Measurements from ENCODE around the gene ZMYND8. TPM values are rescaled to one million over a fixed set of nuclear protein-coding genes. Genes with fewer than 3 reads are reported as not detected.
"Not testable (repeated sequence)": the region's sequence is repeated elsewhere in the genome, so short reads cannot be mapped to it uniquely, and the experiment has no call there.

Gene ZMYND8
- polyA plus RNA-seq, 1 donor = 18.6 TPM

DNA sequence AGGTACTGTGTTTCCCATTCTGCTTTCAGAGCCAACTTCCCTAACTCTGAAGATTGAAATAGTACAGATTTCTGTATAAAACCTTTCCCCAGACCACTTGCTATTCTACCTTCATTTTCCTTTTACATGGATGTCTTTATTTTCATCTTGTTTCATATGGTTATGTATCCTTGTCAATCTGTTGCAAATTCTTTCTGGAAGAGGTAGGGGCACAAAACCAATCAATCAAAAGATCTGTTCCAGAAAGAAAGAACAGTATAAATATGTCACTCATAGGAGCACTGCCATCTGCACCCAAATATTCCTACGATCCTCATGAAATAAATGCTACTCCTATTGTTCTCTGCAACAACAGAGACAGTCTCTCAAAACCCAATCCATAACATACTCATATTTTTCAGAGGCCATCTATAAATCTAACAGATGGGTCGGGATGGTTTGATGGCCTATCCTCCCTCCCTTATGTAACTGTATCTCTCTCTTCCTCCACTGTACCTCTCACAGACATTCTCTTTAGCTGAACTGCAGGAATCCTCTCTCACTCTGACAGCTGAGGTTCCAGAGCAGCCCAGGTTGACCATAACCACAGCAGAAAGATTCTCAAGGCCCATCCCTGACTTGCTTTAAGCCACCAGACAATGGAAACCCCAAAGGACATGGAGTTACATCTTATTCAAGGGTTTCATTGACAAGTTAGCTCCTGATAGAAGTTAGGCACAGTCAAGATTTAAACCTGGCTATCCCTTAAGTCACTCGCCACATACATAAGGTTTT lies 112.8 kb downstream of the ZMYND8 start:
- DNase-seq = no peak

DNA sequence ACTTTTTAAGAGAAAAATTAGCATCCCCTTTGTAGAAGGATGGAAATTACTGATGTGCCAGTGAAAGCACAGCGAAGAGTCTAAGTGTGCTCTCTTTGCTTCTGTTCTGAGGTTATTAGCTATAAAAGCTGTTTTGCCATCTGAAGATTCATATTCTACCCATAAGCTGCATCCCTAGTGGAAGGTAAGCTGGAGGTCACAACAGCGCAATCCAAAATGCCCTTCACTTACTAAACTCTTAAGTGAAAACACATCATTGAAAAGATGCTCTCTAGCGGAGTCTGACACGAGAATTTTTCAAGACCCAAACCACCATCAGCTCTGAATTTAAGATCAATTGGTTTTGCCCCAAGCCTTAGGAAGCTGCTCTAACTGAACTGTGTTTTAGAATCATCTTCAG lies 113.5 kb downstream of the ZMYND8 start:
- no peak for DNase-seq

DNA sequence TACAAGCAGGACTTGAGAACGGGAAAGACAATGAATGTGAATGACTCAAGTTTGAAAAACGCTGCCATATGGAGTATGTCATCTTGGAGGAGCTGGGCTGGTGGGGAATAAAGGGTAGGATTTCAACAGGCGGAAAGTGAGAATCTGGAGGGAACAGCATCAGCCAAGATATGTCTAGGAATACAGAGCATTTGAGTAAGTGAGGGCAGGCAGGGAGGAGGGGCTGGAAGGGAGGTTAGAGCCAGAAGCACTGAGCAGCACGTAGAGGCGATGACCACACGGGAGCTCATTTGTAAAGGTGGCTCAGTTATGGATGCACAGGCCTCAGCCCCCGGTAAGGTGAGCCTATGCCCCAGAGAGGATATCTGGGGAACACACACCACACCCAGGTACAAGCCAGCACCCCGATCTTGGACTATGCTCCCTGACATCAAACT lies 115.1 kb downstream of the ZMYND8 start:
- DNase-seq = peak; percentile 66

DNA sequence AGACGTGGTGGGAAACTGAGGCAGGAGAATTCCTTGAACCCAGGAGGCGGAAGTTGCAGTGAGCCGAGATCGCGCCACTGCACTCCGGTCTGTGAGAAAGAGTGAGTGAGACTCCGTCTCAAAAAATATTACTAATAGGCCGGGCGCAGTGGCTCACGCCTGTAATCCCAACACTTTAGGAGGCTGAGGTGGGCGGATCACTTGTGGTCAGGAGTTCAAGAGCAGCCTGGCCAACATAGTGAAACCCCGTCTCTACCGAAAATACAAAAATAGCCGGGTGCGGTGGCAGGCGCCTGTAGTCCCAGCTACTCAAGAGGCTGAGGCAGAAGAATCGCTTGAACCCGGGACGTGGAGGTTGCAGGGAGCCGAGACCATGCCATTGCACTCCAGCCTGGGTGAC lies 116.4 kb downstream of the ZMYND8 start:
- DNase-seq = not testable (repeated sequence)

DNA sequence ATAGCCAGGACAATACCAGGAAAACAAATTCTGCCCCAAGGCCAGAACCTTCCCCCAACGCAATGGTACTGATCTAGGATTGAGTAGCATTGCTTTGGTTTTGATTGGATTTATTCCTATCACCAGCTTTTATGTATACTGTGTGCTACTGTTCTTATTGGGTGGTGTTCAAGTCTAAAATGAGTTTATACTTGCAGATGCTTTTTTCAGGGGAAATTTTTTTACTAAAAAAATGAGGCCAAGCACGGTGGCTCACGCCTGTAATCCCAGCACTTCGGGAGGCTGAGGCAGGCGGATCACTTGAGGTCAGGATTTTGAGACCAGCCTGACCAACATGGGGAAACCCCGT lies 116.8 kb downstream of the ZMYND8 start:
- DNase-seq = no peak

DNA sequence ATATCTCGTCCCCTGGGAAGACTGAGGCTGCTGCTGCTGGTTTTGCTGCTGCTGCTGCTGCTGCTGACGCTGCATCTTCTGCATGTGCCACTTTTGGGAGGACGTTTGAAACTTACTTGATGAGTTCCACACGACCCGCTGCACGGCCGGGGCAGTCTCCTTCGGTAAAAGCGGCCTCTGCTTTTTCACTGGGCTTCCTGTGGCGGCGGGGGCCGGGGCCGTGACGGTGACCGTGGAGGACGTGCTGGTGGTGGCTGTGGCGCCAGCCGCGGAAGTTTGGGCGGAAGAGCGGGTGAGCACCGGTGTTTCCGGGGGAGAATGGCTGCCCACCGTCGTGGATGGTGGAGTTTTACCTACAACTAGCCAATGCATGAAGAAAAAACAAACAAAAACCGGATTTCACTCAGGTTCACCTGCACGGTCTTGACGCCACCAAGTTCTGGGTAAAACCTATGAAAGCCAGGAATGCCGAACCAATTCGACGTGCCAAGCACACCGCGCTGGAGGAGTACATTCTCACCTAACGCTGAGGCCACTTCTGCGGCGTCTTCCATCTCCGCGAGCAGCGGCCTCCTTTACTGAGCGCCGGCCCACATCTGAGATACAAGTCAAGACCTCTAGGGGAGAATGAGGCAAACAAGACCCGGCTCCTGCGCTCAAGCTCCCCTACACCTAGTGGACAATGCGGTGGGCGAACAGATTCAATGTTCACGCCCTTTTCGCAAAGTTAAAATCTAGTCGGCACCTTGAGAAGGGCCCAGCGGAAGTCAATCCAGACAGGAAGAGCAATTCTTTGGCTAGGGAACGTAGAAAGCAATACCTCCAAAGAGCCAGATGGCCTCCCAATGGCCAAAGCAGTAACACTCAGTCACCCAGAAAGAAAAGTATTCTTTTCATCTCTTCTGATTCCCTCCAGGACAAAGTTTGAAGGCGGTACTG lies 117.5 kb downstream of the ZMYND8 start:
- no peak for DNase-seq

DNA sequence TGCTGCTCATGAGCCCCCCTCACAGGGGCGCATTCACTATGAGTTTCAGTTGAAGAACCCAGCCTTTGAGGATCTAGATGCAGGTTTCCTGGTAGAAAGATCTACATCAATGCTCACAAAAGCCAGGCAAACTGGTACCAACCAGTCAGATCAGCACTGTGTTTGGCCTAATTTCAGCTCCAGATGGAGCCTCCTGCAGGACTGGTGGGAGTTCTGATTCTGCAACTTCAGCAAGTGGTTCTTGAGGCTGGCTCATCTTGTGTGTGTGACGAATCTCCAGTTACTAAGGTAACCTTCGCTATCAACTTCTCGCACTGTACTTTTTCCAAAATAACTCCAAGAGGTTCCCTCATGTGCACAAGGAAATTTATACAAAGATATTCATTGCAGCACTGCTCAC lies 118.8 kb downstream of the ZMYND8 start:
- no peak for DNase-seq

DNA sequence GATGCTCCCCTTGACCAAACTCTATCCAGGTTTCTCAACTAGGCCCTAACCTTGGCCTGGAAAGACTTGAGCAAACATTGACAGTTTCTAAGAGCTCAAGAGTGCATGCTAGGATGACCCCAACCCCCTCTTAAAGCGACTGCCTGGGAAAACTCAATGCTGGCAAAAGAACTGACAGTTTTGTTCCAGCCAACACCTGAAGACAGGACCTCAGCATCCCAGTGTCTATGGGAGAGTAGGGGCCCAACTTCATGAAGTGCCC lies 119.9 kb downstream of the ZMYND8 start:
- no peak for DNase-seq

DNA sequence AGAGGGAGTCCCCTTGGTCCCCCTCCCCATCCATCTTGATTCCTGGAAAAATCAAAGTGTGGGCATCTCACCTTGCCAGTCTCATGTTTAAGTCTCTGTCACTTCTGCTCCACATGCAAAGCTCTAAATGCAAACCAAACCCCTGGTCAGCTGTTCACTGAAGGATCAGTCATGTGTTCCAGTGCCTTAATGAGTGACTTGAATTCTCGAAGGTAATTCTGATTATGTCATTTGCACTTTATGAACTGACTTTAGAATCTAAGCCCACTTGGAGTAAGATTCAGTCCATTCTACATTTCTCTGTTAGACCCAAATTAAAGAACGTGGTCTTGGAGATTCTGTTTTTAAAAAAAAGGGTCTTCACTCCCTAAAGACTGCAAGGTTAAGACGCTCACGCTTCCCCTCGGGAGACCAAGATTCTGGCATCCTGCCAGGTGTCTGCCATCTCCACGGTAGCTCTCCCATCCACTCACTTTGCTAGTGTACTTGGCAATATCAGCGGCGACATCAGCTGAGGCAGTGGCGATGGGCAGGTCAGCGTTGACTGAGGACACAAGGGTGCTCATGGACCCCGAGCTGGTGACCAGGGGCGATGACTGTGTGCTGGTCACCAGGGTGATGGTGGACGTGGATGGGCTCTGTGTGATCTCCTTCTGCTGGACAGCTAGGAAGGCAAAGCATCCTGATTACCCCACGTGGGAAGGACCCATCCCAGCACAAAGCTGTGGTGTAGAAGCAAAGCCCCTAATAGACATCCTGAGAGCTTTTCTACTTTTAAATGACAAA lies 120.5 kb downstream of the ZMYND8 start:
- DNase-seq = no peak

DNA sequence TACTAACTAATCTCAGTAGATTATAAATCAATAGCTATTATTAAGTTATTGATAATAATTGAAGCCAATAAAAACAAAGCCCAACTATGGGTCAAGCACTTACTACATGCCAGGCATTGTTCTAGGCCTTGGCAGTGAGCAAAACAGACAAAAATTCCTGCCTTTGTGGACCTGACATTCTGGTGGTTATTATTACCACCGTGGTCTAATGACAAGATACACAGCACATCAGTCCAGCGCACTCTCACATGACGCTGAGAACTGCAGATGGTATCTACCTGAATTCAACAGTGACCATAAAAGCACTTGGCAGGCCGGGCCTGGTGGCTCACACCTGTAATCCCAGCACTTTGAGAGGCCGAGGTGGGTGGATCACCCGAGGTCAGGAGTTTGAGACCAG lies 121.4 kb downstream of the ZMYND8 start:
- no peak for DNase-seq

DNA sequence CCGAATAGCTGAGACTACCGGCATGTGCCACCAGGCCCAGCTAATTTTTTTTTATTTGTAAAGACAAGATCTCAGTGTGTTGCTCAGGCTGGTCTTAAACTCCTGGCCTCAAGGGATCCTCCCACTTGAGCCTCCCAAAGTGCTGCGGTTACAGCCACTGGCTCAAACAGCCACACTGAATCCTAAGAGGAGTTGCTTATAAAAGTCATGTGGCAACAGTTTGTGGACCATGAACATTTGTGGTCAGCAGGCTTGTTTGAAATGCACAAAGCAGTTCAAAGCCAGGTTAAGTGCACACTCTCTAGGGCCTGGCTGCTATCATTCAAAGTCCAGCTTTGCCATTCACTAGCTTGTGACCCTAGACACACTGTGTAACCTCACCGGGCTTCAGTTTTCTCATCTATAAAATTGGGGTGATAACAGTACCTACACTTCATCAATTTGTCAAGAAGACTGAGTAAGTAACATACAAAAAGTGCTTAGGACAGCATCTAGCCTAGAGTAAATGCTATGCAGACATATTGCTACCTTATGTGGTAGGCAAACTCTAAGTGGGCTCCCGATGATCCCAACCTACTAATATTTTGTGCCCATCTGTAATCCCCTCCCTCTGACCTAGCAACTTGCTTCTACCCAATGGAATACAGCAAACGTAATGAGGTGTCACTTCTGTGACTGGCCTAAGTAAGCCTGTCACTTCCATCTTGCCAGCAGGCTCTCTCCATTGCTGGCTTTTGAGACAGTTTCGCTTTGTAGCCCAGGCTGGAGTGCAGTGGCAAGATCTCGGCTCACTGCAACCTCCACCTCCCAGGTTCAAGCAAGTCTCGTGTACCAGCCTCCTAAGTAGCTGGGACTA lies 122.9 kb downstream of the ZMYND8 start:
- no peak for DNase-seq

DNA sequence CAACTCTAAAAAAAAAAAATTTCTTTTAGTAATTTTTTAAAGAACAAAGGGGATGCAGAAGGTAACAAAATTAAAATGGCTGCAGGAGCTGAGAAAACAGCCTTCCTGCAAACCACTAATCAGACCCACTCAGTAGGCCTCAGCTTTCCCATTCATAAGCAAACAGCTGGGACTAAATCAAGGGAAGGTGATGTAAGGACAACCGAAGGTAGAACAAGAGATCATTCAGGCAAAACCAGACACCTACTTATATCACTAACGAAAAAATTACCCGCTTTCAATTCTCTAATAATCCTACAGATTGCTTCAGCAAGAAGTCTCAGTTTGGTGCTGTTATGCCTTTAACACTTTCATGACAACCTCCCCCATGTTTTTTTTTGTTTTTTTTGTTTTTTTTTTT lies 124.0 kb downstream of the ZMYND8 start:
- DNase-seq = no peak

DNA sequence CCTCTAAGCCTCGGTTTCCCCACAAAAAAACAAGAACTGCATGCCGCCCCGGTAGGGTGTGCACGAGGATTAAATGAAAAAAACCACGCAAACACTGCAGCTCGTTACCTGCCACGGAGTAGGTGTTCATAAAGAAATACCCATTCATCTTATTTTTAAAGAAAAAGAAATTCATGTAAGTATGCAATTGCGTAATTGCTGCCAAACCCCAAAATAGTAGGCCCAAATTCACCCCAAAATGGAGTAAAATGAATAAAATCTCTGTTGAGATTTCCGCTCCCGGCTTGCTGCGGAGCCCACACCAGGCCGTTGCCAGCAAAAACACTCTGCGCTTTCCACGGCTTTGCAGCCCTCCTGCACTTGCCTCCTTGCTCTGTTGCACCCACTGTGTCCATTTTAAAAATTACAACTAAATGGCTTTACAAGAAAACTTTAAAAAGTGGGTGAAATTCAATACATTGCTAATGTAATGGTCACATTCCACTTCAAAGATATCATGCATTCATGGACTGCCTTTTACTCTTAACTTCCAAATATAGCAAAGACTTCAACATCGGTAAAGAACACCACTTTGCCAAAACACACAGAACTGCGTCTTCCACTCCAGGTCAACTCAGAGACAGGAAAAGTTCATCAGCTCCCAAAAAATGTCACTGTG lies 125.0 kb downstream of the ZMYND8 start:
- DNase-seq = no peak

DNA sequence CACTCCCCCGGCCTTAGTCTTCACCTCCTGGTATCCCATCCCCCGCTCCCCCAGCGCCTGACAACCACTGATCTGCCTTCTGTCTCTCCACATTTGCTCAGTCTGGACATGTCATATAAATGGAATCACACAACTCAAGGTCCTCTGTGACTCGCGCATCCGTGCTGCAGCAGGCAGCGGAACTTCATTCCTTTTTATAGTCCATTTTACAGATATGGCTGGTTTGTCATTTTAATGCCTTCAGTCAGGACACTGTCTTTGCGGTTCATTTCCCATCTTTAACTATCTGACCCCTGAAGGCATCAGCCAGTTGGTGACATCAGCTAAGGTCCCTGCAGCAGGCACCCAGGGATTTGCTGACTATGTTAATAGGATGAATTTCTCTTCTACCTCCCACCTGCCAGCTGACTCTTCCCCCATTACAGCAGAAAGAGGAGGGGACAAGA lies 125.7 kb downstream of the ZMYND8 start:
- no peak for DNase-seq

DNA sequence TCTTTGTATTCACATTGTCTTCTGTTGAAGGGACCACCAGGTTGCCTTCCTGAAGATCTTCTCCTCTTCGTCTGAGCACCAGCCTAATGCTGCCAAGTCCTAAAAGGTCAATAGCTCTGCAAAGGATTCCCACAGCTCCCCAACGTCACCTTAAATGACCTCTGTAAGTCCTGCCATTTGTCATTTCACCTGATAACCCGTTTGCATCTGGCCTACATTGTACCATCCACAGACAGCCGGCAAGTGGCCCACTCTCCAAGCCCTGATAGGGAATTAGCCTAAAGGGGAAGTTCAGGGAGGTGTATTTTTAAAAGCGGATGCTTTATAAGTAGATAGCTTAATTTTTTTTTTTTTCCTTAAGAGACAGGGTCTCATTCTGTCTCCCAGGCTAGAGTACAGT lies 127.8 kb downstream of the ZMYND8 start:
- no peak for DNase-seq

DNA sequence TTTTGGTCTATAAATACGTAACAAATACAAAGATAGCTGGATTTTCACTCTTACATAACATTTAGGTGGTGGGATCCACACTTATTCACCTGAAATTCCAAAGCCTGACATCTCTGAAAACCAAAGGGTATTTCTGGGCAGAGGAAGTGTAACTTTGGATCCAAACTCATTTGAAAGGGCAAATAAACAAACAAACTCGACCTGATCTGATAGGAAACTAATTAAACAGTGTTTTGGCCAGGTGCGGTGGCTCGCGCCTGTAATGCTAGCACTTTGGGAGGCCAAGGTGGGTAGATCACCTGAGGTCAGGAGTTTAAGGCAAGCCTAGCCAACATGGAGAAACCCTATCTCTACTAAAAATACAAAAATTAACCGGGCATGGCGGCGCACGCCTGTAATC lies 128.9 kb downstream of the ZMYND8 start:
- DNase-seq = no peak

DNA sequence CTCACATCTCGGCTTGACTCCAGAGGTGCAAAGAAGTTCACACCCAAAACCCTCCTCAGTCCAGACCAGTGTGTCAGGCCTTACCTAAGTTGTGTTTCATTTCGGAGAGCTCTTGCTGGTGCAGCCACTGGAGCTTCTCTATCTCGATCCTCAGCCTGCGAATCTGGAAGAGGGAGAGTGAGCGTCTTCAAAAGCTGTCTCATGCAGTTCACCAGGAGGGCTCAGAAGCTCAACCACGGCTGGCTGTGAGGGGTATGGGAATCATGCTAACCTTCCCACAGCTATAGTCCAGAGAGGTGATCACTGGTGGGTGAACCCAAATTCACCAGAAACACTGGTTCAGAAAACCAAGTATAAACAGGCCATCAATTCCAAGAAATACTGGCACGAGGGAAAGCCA lies 129.4 kb downstream of the ZMYND8 start:
- DNase-seq = no peak

DNA sequence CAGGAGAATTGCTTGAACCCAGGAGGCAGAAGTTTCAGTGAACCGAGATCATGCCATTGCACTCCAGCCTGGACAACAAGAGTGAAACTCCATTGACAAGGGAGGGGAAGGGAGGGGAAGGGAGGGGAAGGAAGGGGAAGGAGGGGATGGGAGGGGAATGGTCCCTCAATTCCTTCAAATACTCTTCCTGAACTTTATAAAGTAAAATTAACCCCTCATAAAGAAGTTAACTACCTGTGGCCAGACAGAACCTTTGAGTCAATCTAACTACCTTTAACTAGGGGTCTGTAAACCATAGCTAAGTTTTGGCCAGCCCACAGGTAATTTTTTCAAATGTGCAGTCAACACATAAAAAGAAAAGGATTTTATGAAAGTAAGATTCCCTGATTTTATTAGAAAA lies 131.0 kb downstream of the ZMYND8 start:
- no peak for DNase-seq

DNA sequence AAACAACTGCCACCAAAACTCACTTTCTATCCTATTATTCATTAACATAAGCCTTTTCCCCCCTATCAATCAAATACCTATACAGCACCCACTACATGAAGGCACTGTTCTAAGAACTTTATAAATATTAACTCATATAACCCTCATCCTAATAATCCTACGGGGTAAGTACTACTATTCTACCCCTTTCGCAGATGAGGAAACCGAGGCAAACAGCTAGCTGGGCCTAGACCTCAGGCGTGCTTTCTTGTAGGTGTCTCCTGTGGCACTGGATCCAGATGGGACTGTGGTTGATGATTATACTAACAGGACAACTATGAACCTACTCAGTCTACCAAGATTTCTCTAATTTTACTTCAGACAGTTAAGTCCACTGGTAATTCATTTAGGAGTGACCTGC lies 131.6 kb downstream of the ZMYND8 start:
- DNase-seq = no peak

DNA sequence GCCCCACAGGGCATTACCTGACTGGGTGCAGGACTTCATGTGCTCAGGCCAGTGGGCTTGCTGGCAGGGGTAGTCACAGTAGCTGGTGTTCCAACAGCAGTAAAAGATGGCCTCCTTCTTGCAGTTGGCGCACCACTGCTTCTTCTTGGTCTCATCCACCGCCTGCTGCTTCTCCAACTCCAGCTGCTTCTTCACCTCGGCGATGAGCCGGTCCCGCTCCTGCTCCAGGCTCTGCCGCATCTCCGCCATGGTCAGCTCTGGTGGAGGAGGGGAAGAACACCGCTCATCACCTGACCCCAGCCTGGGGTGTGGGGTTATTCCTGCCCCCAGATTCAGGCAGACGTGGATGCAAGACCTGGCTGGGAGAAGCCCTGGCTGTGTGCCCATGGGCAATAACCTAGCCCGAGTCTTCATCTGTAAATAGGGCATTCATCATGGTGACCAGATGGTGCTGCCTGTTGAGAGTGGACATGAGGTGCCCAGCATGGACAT lies 132.2 kb downstream of the ZMYND8 start:
- DNase-seq = no peak

DNA sequence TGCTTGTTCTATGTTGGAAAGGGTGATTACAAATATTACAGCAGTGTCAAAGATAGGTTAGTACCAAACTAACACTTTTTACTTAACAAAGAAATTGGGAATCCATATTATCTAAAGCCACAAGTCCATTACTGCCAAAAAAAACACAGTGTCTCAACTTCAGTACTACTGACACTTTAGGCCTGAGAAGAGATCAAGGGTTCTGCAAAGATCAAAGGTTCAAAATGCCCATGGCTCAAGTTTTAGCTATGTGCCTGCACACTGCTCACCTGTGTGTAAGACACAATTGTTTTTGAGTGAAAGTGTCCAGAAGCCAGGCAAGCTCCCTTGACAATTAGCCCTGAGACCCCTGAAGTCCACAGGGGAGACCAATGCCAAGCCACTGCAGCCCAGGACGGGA lies 132.6 kb downstream of the ZMYND8 start:
- DNase-seq = no peak
